Brain microvascular endothelial cell (primary cell): Measurements from ENCODE around the gene MAD1L1.

Experiments
- DNase-seq: peaks from one replicate; pipeline ENCODE4 v3.0.0-alpha.2; 2020
- H3K27ac ChIP-seq: fragments of 250-450 bp; sonication (Bioruptor Pico); 2 replicates; pipeline ENCODE4 v1.5.1; 2020; ENCODE audit warnings: mild to moderate bottlenecking, moderate library complexity
- H3K27me3 ChIP-seq: fragments of 250-450 bp; sonication (Bioruptor Pico); replicated peaks from 2 replicates; pipeline ENCODE4 v1.5.1; 2020; ENCODE audit warnings: mild to moderate bottlenecking
- H3K36me3 ChIP-seq: fragments of 250-450 bp; sonication (Bioruptor Pico); replicated peaks from 2 replicates; pipeline ENCODE4 v1.5.1; 2020; ENCODE audit warnings: mild to moderate bottlenecking
- H3K4me3 ChIP-seq: 2 replicates; pipeline ENCODE4 v1.5.1; 2011; ENCODE audit warnings: low read depth, mild to moderate bottlenecking, control low read depth, low read length, moderate library complexity
- CTCF ChIP-seq: IDR thresholded peaks from 2 replicates; pipeline ENCODE4 v1.5.1; 2011; ENCODE audit warnings: low read depth, mild to moderate bottlenecking, moderate library complexity, low read length, control low read depth, inconsistent platforms; ENCODE audit errors: missing control alignments
- in situ Hi-C: cut with HindIII; loops from 2 replicates; pipeline ENCODE4 v1.10.0; 2017; ENCODE audit warnings: low sequenced_read_pairs, low pct_ligation_motif_present

Gene MAD1L1

GRCh38 chr7:1964211-1964912 lies 268.4 kb downstream of the MAD1L1 start:
- Histone ChIP-seq H3K36me3 (no peaks in the 10 kb centered on the region), H3K4me3 (no peak overlapping the region), H3K27ac (no peak overlapping the region), H3K27me3 (no peaks in the 10 kb centered on the region)
- DNase-seq: no peak
- TF ChIP-seq CTCF: no peak
- in situ Hi-C loops: no loop called here

- no peak overlapping the region for H3K4me3 ChIP-seq
- H3K36me3 ChIP-seq: no peaks in the 10 kb centered on the region
- in situ Hi-C loops: no loop called here
- TF ChIP-seq CTCF: no peak
- H3K27ac ChIP-seq: no peak overlapping the region
- H3K27me3 ChIP-seq: no peaks in the 10 kb centered on the region
- no peak for DNase-seq
Observed at GRCh38 chr7:1963575-1963974, 269.2 kb downstream of the MAD1L1 start.

GRCh38 chr7:1961701-1962276 lies 271.0 kb downstream of the MAD1L1 start:
- in situ Hi-C loops: no loop called here
- H3K27ac ChIP-seq: peak overlapping the region; percentile 87

GRCh38 chr7:1959305-1959704 lies 273.4 kb downstream of the MAD1L1 start:
- Histone ChIP-seq H3K36me3 (no peaks in the 10 kb centered on the region), H3K27me3 (no peaks in the 10 kb centered on the region), H3K4me3 (no peak overlapping the region), H3K27ac (no peak overlapping the region)
- in situ Hi-C loops: no loop called here
- TF ChIP-seq CTCF: no peak
- no peak for DNase-seq

More at GRCh38 chr7:1961701-1962276, 271.0 kb downstream of the MAD1L1 start:
- TF ChIP-seq CTCF: no peak
- Histone ChIP-seq H3K27me3 (no peaks in the 10 kb centered on the region), H3K4me3 (no peak overlapping the region), H3K36me3 (no peaks in the 10 kb centered on the region)
- peak; percentile 98 for DNase-seq

GRCh38 chr7:1957471-1958225 lies 275.1 kb downstream of the MAD1L1 start:
- TF ChIP-seq CTCF: no peak
- H3K4me3 ChIP-seq: no peak overlapping the region
- in situ Hi-C loops: no loop called here
- DNase-seq: no peak
- H3K27me3 ChIP-seq: no peaks in the 10 kb centered on the region
- no peak overlapping the region for H3K27ac ChIP-seq
- H3K36me3 ChIP-seq: no peaks in the 10 kb centered on the region
